Panc1 (cell line): ENCODE data around the gene DNAJC12. TPM values are rescaled to one million over a fixed set of nuclear protein-coding genes. Genes with fewer than 3 reads are reported as not detected.

Experiments
- ATAC-seq: fragments of 200-7000 bp; cut with Tn5 transposase; 2 replicates; pipeline ENCODE4 v1.9.1; 2020; ENCODE audit warnings: mild to moderate bottlenecking, moderate library complexity
- BruUV-seq: library from RNA; stranded (reverse); fragments of 400-500 nt; replicated peaks from 2 replicates; lab custom pipeline; 2021; lab: Mats Ljungman, UMichigan
- CTCF ChIA-PET: fragments of 300-600 bp; sonication (Branson Sonifier 250); formaldehyde crosslinking; loops from one replicate; lab custom pipeline; 2022; ENCODE audit warnings: antibody characterized with exemption; lab: Charles Lee
- POLR2A ChIA-PET: fragments of 300-600 bp; sonication (Branson Sonifier 250); formaldehyde crosslinking; loops from one replicate; lab custom pipeline; 2022; ENCODE audit warnings: antibody characterized with exemption; lab: Charles Lee
- DNase-seq: peaks from one replicate; pipeline ENCODE4 v3.0.0-alpha.2; 2010; ENCODE audit warnings: low read depth, low spot score
- H3K27ac ChIP-seq: 2 replicates; pipeline ENCODE4 v1.5.1; 2011; ENCODE audit warnings: mild to moderate bottlenecking, low read length, inconsistent platforms
- H3K27me3 ChIP-seq: fragments of 200-500 bp; sonication (Bioruptor generic); 2 replicates; pipeline ENCODE4 v1.6.0; 2014; ENCODE audit warnings: low read length, inconsistent platforms; ENCODE audit not compliant: control insufficient read depth, insufficient read depth
- H3K36me3 ChIP-seq: fragments of 200-500 bp; sonication (Bioruptor generic); 2 replicates; pipeline ENCODE4 v1.5.1; 2014; ENCODE audit warnings: inconsistent platforms, mild to moderate bottlenecking, low read length, moderate library complexity; ENCODE audit not compliant: control insufficient read depth, insufficient read depth
- H3K4me1 ChIP-seq: 2 replicates; pipeline ENCODE4 v1.5.1; 2011; ENCODE audit warnings: inconsistent platforms, mild to moderate bottlenecking, low read length, moderate library complexity; ENCODE audit not compliant: control insufficient read depth, insufficient read depth
- H3K4me3 ChIP-seq, 2 experiments: 2 replicates each; pipeline ENCODE4 v1.5.1; 2011 to 2012; ENCODE audit warnings: low read depth in 2 of 2, low read length in 2 of 2, mild to moderate bottlenecking in 2 of 2, inconsistent platforms in 1 of 2, moderate library complexity in 1 of 2
- H3K9me3 ChIP-seq: fragments of 200-500 bp; sonication (Bioruptor generic); 2 replicates; pipeline ENCODE4 v1.5.1; 2014; ENCODE audit warnings: low read depth, mild to moderate bottlenecking, inconsistent platforms, low read length, moderate library complexity; ENCODE audit not compliant: control insufficient read depth, insufficient read depth
- CTCF ChIP-seq: fragments of 450-650 bp; IDR thresholded peaks from 2 replicates; pipeline ENCODE4 v1.5.1; 2017; ENCODE audit warnings: mild to moderate bottlenecking
- POLR2AphosphoS5 ChIP-seq: IDR thresholded peaks from 2 replicates; pipeline ENCODE4 v1.6.1; 2012; ENCODE audit warnings: mild to moderate bottlenecking, low read depth, low read length, moderate library complexity
- REST ChIP-seq, 2 experiments: IDR thresholded peaks; 2 replicates each; pipeline ENCODE4 v1.6.1; 2011 to 2012; ENCODE audit warnings: low read depth in 2 of 2, control low read depth in 1 of 2, low read length in 1 of 2, mild to moderate bottlenecking in 1 of 2, moderate library complexity in 1 of 2; ENCODE audit not compliant: insufficient read depth in 1 of 2
- SIN3A ChIP-seq: IDR thresholded peaks from 2 replicates; pipeline ENCODE4 v1.6.1; 2012; ENCODE audit warnings: low read depth, mild to moderate bottlenecking, low read length, moderate library complexity, borderline replicate concordance; ENCODE audit not compliant: insufficient read depth
- TCF7L2 ChIP-seq: IDR thresholded peaks from 2 replicates; pipeline ENCODE4 v1.6.1; 2011; ENCODE audit warnings: mild to moderate bottlenecking, low read depth, low read length, inconsistent platforms
- in situ Hi-C: cut with HindIII; loops from 2 replicates; pipeline ENCODE4 v1.10.0; 2016; ENCODE audit warnings: low sequenced_read_pairs, low pct_unique_long_range_greater_than_20kb
- intact Hi-C: fragments of 100-400 bp; cut with micrococcal nuclease; formaldehyde crosslinking; loops from one replicate; pipeline ENCODE4 v1.10.0; 2022; ENCODE audit not compliant: unreplicated experiment
- total RNA-seq: library from RNA; stranded (reverse); gene quantifications from one replicate; pipeline ENCODE4 v1.2.1, GENCODE V29; 2021; ENCODE audit not compliant: unreplicated experiment

DNAJC12 gene
- total RNA-seq, 1 experiment from 2014 or later, result 0.44 TPM

- BruUV-seq, result no TSS peak
- H3K27ac ChIP-seq, result no peak overlapping the region
- H3K27me3 ChIP-seq, result no peaks in the 10 kb centered on the region
- H3K9me3 ChIP-seq, result no peaks in the 10 kb centered on the region
- no peak for TF ChIP-seq REST (IDR thresholded peaks at IDR 0.05; ENCODE audit: insufficient read depth in 1 of 2, low read depth in 2 of 2, low read length in 1 of 2)
- no peak for TF ChIP-seq CTCF
- no peak for TF ChIP-seq TCF7L2
- no peak for TF ChIP-seq POLR2AphosphoS5
- no peak for TF ChIP-seq SIN3A
- no peak for DNase-seq
- POLR2A ChIA-PET, result no interaction called here
- H3K4me1 ChIP-seq, result no peaks in the 10 kb centered on the region
- H3K36me3 ChIP-seq, result no peaks in the 10 kb centered on the region; the same call in 1 of the 2 replicates
- CTCF ChIA-PET, result no interaction called here
- ATAC-seq, result no peak
- intact Hi-C loops (no loop called here), in situ Hi-C loops (no loop called here)
- H3K4me3 ChIP-seq, result no peak overlapping the region
These were observed 13.2 kb upstream of the DNAJC12 start for GRCh38 chr10:67851186-67851585.

- ATAC-seq (peak; percentile 100), DNase-seq (peak; percentile 87)
- ChIA-PET POLR2A (interaction anchor here (0.5 to 0.6 kb wide), 3 partner anchors 17 to 1600 kb away, joined by 3 to 10 read pairs (median 5); no protein-coding TSS in a partner anchor), CTCF (no interaction called here)
- no peaks in the 10 kb centered on the region for H3K9me3 ChIP-seq
- H3K36me3 ChIP-seq, result no peaks in the 10 kb centered on the region; the same call in 1 of the 2 replicates
- in situ Hi-C loops (no loop called here), intact Hi-C loops (no loop called here)
- BruUV-seq, result TSS peak; percentile 99
- no peaks in the 10 kb centered on the region for H3K4me1 ChIP-seq
- H3K27ac ChIP-seq, result peak overlapping the region; percentile 96
- no peaks in the 10 kb centered on the region for H3K27me3 ChIP-seq
- H3K4me3 ChIP-seq, result peak overlapping the region; percentile 81 to 99
- TF ChIP-seq SIN3A (peak; percentile 55; the same call in 1 of the 2 replicates), POLR2AphosphoS5 (peak; percentile 76), TCF7L2 (no peak)
These were observed 11.5 kb upstream of the DNAJC12 start for GRCh38 chr10:67849331-67850011.

GRCh38 chr10:67843284-67843683 is 5.3 kb upstream of the DNAJC12 start:
- Histone ChIP-seq H3K27ac (no peak overlapping the region), H3K4me3 (no peak overlapping the region), H3K9me3 (no peaks in the 10 kb centered on the region), H3K36me3 (no peaks in the 10 kb centered on the region), H3K27me3 (no peaks in the 10 kb centered on the region), H3K4me1 (no peaks in the 10 kb centered on the region)
- no peak for TF ChIP-seq REST (IDR thresholded peaks at IDR 0.05; ENCODE audit: insufficient read depth in 1 of 2, low read depth in 2 of 2, low read length in 1 of 2)
- no peak for TF ChIP-seq POLR2AphosphoS5
- no peak for TF ChIP-seq CTCF
- in situ Hi-C loops, result no loop called here
- intact Hi-C loops, result no loop called here
- DNase-seq, result no peak
- ATAC-seq, result no peak
- POLR2A ChIA-PET, result no interaction called here
- BruUV-seq, result no TSS peak
- CTCF ChIA-PET, result no interaction called here
